ENCODE data around the gene ZNF467. TPM values are rescaled to one million over a fixed set of nuclear protein-coding genes. Genes with fewer than 3 reads are reported as not detected.

Gene ZNF467
- total and polyA plus RNA-seq, 2 donors (not counting 3 experiments of a cell fraction or from before 2014, with no cell fraction given) = 4.2 to 8.9 TPM

- Histone ChIP-seq H3K4me3 (replicated peaks in 1 of 3; ENCODE audit: insufficient read depth in 1 of 3, low read depth in 1 of 3, low read length in 3 of 3) (no peak overlapping the region), H3K4me2 (ENCODE audit: insufficient read depth, low read length) (no peak overlapping the region), H3K9ac (replicated peaks; ENCODE audit: extremely low read depth, insufficient read depth, low read length) (no peak overlapping the region), H3K27ac (ENCODE audit: insufficient read depth, low read depth, low read length) (no peak overlapping the region), H2AFZ (ENCODE audit: low read depth, low read length) (no peak overlapping the region), H3K27me3 (ENCODE audit: control insufficient read depth in 2 of 2, insufficient read depth in 2 of 2, low read length in 2 of 2) (no peaks in the 10 kb centered on the region), H3K9me1 (replicated peaks; ENCODE audit: control insufficient read depth, extremely low read depth, insufficient read depth, low read length) (no peaks in the 10 kb centered on the region), H3K79me2 (ENCODE audit: control insufficient read depth, insufficient read depth, low read length) (no peaks in the 10 kb centered on the region), H3K9me3 (replicated peaks; ENCODE audit: control insufficient read depth, insufficient read depth, low read length) (no peaks in the 10 kb centered on the region), H3K4me1 (ENCODE audit: control insufficient read depth, extremely low read depth, insufficient read depth, low read length) (no peaks in the 10 kb centered on the region), H4K20me1 (replicated peaks; ENCODE audit: control insufficient read depth, extremely low read depth, insufficient read depth, low read length) (no peaks in the 10 kb centered on the region), H3K36me3 (ENCODE audit: control insufficient read depth in 2 of 2, extremely low read depth in 1 of 2, insufficient read depth in 2 of 2, low read length in 2 of 2) (no peaks in the 10 kb centered on the region)
- dilution Hi-C loops (cut with MboI; ENCODE audit: extremely low pct_ligation_motif_present, low sequenced_read_pairs) (no loop called here), intact Hi-C loops (cut with micrococcal nuclease) (no loop called here)
- POLR2A ChIA-PET = no interaction called here
- CTCF ChIA-PET = interaction anchor here (1.8 kb wide), 1 partner anchor 13 kb away, joined by 6 read pairs; no protein-coding TSS in a partner anchor
- FAIRE-seq = no peak
- no peak for TF ChIP-seq JUN (IDR thresholded peaks at IDR 0.05; ENCODE audit: borderline replicate concordance, insufficient read depth, insufficient read length, low read depth)
- TF ChIP-seq GATA2 (IDR thresholded peaks at IDR 0.05; ENCODE audit: insufficient read depth, insufficient read length, low read depth, low read length) = no peak
- no peak for TF ChIP-seq POLR2A (IDR thresholded peaks at IDR 0.05; ENCODE audit: low read depth, low read length)
- TF ChIP-seq POLR2AphosphoS5 (IDR thresholded peaks at IDR 0.05; ENCODE audit: insufficient read depth, low read depth, low read length) = no peak
- TF ChIP-seq FOS (IDR thresholded peaks at IDR 0.05; ENCODE audit: borderline replicate concordance, insufficient read depth, low read length) = no peak
- no peak for TF ChIP-seq MYC (IDR thresholded peaks at IDR 0.05; ENCODE audit: low read depth, low read length)
- no peak for TF ChIP-seq MAX (IDR thresholded peaks at IDR 0.05; ENCODE audit: insufficient read depth, insufficient read length)
- no peak for TF ChIP-seq EZH2 (IDR thresholded peaks at IDR 0.05; ENCODE audit: borderline replicate concordance, low read depth, low read length, severe bottlenecking)
- no peak for DNase-seq (ENCODE audit: low read depth, low spot score)
- BruUV-seq (replicated peaks) = no TSS peak
Measured at GRCh38 chr7:149820622-149821190, 47.3 kb upstream of the ZNF467 start.

- DNase-seq (ENCODE audit: low read depth, low spot score) = no peak
- Histone ChIP-seq H3K9ac (replicated peaks; ENCODE audit: extremely low read depth, insufficient read depth, low read length) (no peak overlapping the region), H3K27me3 (ENCODE audit: control insufficient read depth in 2 of 2, insufficient read depth in 2 of 2, low read length in 2 of 2) (no peaks in the 10 kb centered on the region), H4K20me1 (replicated peaks; ENCODE audit: control insufficient read depth, extremely low read depth, insufficient read depth, low read length) (no peaks in the 10 kb centered on the region), H3K4me1 (ENCODE audit: control insufficient read depth, extremely low read depth, insufficient read depth, low read length) (no peaks in the 10 kb centered on the region), H3K27ac (ENCODE audit: insufficient read depth, low read depth, low read length) (no peak overlapping the region), H3K9me1 (replicated peaks; ENCODE audit: control insufficient read depth, extremely low read depth, insufficient read depth, low read length) (no peaks in the 10 kb centered on the region), H2AFZ (ENCODE audit: low read depth, low read length) (no peak overlapping the region), H3K79me2 (ENCODE audit: control insufficient read depth, insufficient read depth, low read length) (no peaks in the 10 kb centered on the region), H3K4me3 (replicated peaks in 1 of 3; ENCODE audit: insufficient read depth in 1 of 3, low read depth in 1 of 3, low read length in 3 of 3) (no peak overlapping the region), H3K4me2 (ENCODE audit: insufficient read depth, low read length) (no peak overlapping the region), H3K36me3 (ENCODE audit: control insufficient read depth in 2 of 2, extremely low read depth in 1 of 2, insufficient read depth in 2 of 2, low read length in 2 of 2) (no peaks in the 10 kb centered on the region), H3K9me3 (replicated peaks; ENCODE audit: control insufficient read depth, insufficient read depth, low read length) (no peaks in the 10 kb centered on the region)
- no TSS peak for BruUV-seq (replicated peaks)
- intact Hi-C loops (cut with micrococcal nuclease) (no loop called here), dilution Hi-C loops (cut with MboI; ENCODE audit: extremely low pct_ligation_motif_present, low sequenced_read_pairs) (no loop called here)
- CTCF ChIA-PET = interaction anchor here (1.1 to 1.8 kb wide), 2 partner anchors 13 to 32 kb away, joined by 3 to 6 read pairs; no protein-coding TSS in a partner anchor
- POLR2A ChIA-PET = no interaction called here
- TF ChIP-seq MAX (IDR thresholded peaks at IDR 0.05; ENCODE audit: insufficient read depth, insufficient read length) (no peak), MYC (IDR thresholded peaks at IDR 0.05; ENCODE audit: low read depth, low read length) (no peak), GATA2 (IDR thresholded peaks at IDR 0.05; ENCODE audit: insufficient read depth, insufficient read length, low read depth, low read length) (no peak), POLR2A (IDR thresholded peaks at IDR 0.05; ENCODE audit: low read depth, low read length) (no peak), FOS (IDR thresholded peaks at IDR 0.05; ENCODE audit: borderline replicate concordance, insufficient read depth, low read length) (no peak), EZH2 (IDR thresholded peaks at IDR 0.05; ENCODE audit: borderline replicate concordance, low read depth, low read length, severe bottlenecking) (no peak), JUN (IDR thresholded peaks at IDR 0.05; ENCODE audit: borderline replicate concordance, insufficient read depth, insufficient read length, low read depth) (no peak), POLR2AphosphoS5 (IDR thresholded peaks at IDR 0.05; ENCODE audit: insufficient read depth, low read depth, low read length) (no peak), CTCF (IDR thresholded peaks at IDR 0.05; ENCODE audit: extremely low read depth in 1 of 2, insufficient read depth in 1 of 2, low read depth in 1 of 2, low read length in 2 of 2) (no peak)
- no peak for FAIRE-seq
Measured at GRCh38 chr7:149819961-149820340, 46.6 kb upstream of the ZNF467 start.

All from endothelial cell of umbilical vein (primary cell).